MM.1S (cell line): ENCODE results near the gene GTF2A2.

Experiments used
- DNase-seq: peaks from one replicate; pipeline ENCODE4 v3.0.0-alpha.2; 2015
- H2AFZ ChIP-seq: fragments of 300-600 bp; sonication (generic); 2 replicates; pipeline ENCODE4 v1.6.0; 2016; ENCODE audit warnings: antibody characterized with exemption, low read length
- H3F3A ChIP-seq: fragments of 300-600 bp; sonication (generic); 2 replicates; pipeline ENCODE4 v1.6.1; 2016; ENCODE audit warnings: mild to moderate bottlenecking, antibody characterized with exemption, low read length, moderate library complexity, mixed read lengths; ENCODE audit not compliant: insufficient read depth
- H3K27ac ChIP-seq: fragments of 300-600 bp; sonication (generic); 2 replicates; pipeline ENCODE4 v1.5.1; 2016; ENCODE audit warnings: mild to moderate bottlenecking, low read length
- H3K27me3 ChIP-seq: fragments of 300-600 bp; sonication (generic); replicated peaks from 2 replicates; pipeline ENCODE4 v1.6.0; 2016; ENCODE audit warnings: low read length; ENCODE audit not compliant: insufficient read depth
- H3K36me3 ChIP-seq: fragments of 300-600 bp; sonication (generic); replicated peaks from 2 replicates; pipeline ENCODE4 v1.6.1; 2016; ENCODE audit warnings: mild to moderate bottlenecking, low read length, mixed read lengths; ENCODE audit not compliant: insufficient read depth
- H3K4me1 ChIP-seq: fragments of 300-600 bp; sonication (generic); 2 replicates; pipeline ENCODE4 v1.6.1; 2016; ENCODE audit warnings: low read length, mixed read lengths
- H3K4me2 ChIP-seq: fragments of 300-600 bp; sonication (generic); 2 replicates; pipeline ENCODE4 v1.6.0; 2016; ENCODE audit warnings: low read depth, low read length
- H3K4me3 ChIP-seq: fragments of 300-600 bp; sonication (generic); 2 replicates; pipeline ENCODE4 v1.5.1; 2016; ENCODE audit warnings: low read length, mixed read lengths
- H3K79me2 ChIP-seq: fragments of 300-600 bp; sonication (generic); 2 replicates; pipeline ENCODE4 v1.6.1; 2016; ENCODE audit warnings: mixed run types, low read length, mixed read lengths
- H3K9ac ChIP-seq: fragments of 300-600 bp; sonication (generic); 2 replicates; pipeline ENCODE4 v1.6.1; 2016; ENCODE audit warnings: low read length, mixed read lengths
- H3K9me2 ChIP-seq: fragments of 300-600 bp; sonication (generic); replicated peaks from 2 replicates; pipeline ENCODE4 v1.6.1; 2016; ENCODE audit warnings: mild to moderate bottlenecking, low read length, mixed read lengths; ENCODE audit not compliant: insufficient read depth
- H3K9me3 ChIP-seq: fragments of 300-600 bp; sonication (generic); replicated peaks from 2 replicates; pipeline ENCODE4 v1.6.1; 2016; ENCODE audit warnings: mild to moderate bottlenecking, low read length, mixed read lengths; ENCODE audit not compliant: insufficient read depth
- H4K20me1 ChIP-seq: fragments of 300-600 bp; sonication (generic); 2 replicates; pipeline ENCODE4 v1.6.1; 2016; ENCODE audit warnings: mild to moderate bottlenecking, low read length, moderate library complexity, mixed read lengths; ENCODE audit not compliant: insufficient read depth
- CTCF ChIP-seq: fragments of 300-600 bp; sonication (generic); IDR thresholded peaks from 2 replicates; pipeline ENCODE4 v1.5.1; 2016; ENCODE audit warnings: antibody characterized with exemption, low read length, mixed read lengths
- EZH2 ChIP-seq: fragments of 300-600 bp; sonication (generic); optimal IDR thresholded peaks from 2 replicates; pipeline ENCODE3; 2017; ENCODE audit warnings: low read depth, mild to moderate bottlenecking, antibody characterized with exemption, low read length, mixed read lengths
- EZH2phosphoT487 ChIP-seq: fragments of 300-600 bp; sonication (generic); IDR thresholded peaks from 2 replicates; pipeline ENCODE4 v1.6.1; 2018; ENCODE audit warnings: antibody characterized with exemption, low read length

Gene GTF2A2

GRCh38 chr15:59622289-59622688 lies 35.0 kb downstream of the GTF2A2 start:
- no peak overlapping the region for H3K9ac ChIP-seq
- no peaks in the 10 kb centered on the region for H4K20me1 ChIP-seq
- no peaks in the 10 kb centered on the region for H3F3A ChIP-seq
- H3K9me3 ChIP-seq: no peaks in the 10 kb centered on the region
- no peaks in the 10 kb centered on the region for H3K9me2 ChIP-seq
- peak; percentile 47 for DNase-seq
- H3K36me3 ChIP-seq: no peaks in the 10 kb centered on the region
- H2AFZ ChIP-seq: no peak overlapping the region
- no peak overlapping the region for H3K4me3 ChIP-seq
- no peaks in the 10 kb centered on the region for H3K79me2 ChIP-seq
- H3K27me3 ChIP-seq: no peaks in the 10 kb centered on the region
- no peak overlapping the region for H3K4me2 ChIP-seq
- no peaks in the 10 kb centered on the region for H3K4me1 ChIP-seq
- TF ChIP-seq EZH2: no peak
- peak; percentile 43 for TF ChIP-seq CTCF
- H3K27ac ChIP-seq: no peak overlapping the region

- Histone ChIP-seq H3F3A (no peaks in the 10 kb centered on the region), H3K4me3 (no peak overlapping the region)
Measured at GRCh38 chr15:59618406-59618805, 38.9 kb downstream of the GTF2A2 start.

GRCh38 chr15:59616379-59616778 lies 40.9 kb downstream of the GTF2A2 start:
- H3K79me2 ChIP-seq: no peaks in the 10 kb centered on the region
- no peak overlapping the region for H2AFZ ChIP-seq
- no peak for DNase-seq
- no peaks in the 10 kb centered on the region for H3K9me3 ChIP-seq
- no peak overlapping the region for H3K4me3 ChIP-seq
- H4K20me1 ChIP-seq: no peaks in the 10 kb centered on the region
- no peaks in the 10 kb centered on the region for H3F3A ChIP-seq
- no peak for TF ChIP-seq EZH2
- no peak for TF ChIP-seq EZH2phosphoT487
- TF ChIP-seq CTCF: no peak
- H3K9me2 ChIP-seq: no peaks in the 10 kb centered on the region
- H3K36me3 ChIP-seq: no peaks in the 10 kb centered on the region
- H3K4me1 ChIP-seq: peaks cover 7% of the 10 kb centered on the region
- H3K9ac ChIP-seq: no peak overlapping the region
- H3K4me2 ChIP-seq: no peak overlapping the region
- no peak overlapping the region for H3K27ac ChIP-seq
- H3K27me3 ChIP-seq: no peaks in the 10 kb centered on the region

More at GRCh38 chr15:59618406-59618805, 38.9 kb downstream of the GTF2A2 start:
- H3K9me3 ChIP-seq: no peaks in the 10 kb centered on the region
- no peaks in the 10 kb centered on the region for H3K36me3 ChIP-seq
- no peak for DNase-seq
- H4K20me1 ChIP-seq: no peaks in the 10 kb centered on the region
- H3K4me2 ChIP-seq: no peak overlapping the region
- H3K4me1 ChIP-seq: peaks cover 7% of the 10 kb centered on the region
- no peaks in the 10 kb centered on the region for H3K79me2 ChIP-seq
- H3K27me3 ChIP-seq: no peaks in the 10 kb centered on the region
- no peaks in the 10 kb centered on the region for H3K9me2 ChIP-seq
- H3K27ac ChIP-seq: no peak overlapping the region
- H2AFZ ChIP-seq: no peak overlapping the region
- no peak overlapping the region for H3K9ac ChIP-seq
- no peak for TF ChIP-seq EZH2
- no peak for TF ChIP-seq CTCF
- TF ChIP-seq EZH2phosphoT487: no peak
